Osteoblast (primary cell): ENCODE data around the gene CD276. TPM values are rescaled to one million over a fixed set of nuclear protein-coding genes. Genes with fewer than 3 reads are reported as not detected.

Source experiments
- DNase-seq: peaks from one replicate; pipeline ENCODE4 v3.0.0; 2011; ENCODE audit warnings: low spot score, mixed read lengths; ENCODE audit not compliant: insufficient read length; ENCODE audit errors: missing footprints
- H2AFZ ChIP-seq: 2 replicates; pipeline ENCODE4 v1.6.0; 2011; ENCODE audit warnings: mild to moderate bottlenecking, low read length
- H3K27ac ChIP-seq: 2 replicates; pipeline ENCODE4 v1.5.1; 2011; ENCODE audit warnings: mild to moderate bottlenecking, low read depth, low read length, moderate library complexity
- H3K27me3 ChIP-seq: 2 replicates; pipeline ENCODE4 v1.6.0; 2012; ENCODE audit warnings: mild to moderate bottlenecking, control low read depth, inconsistent platforms, low read length, moderate library complexity; ENCODE audit not compliant: insufficient read depth
- H3K36me3 ChIP-seq: 2 replicates; pipeline ENCODE4 v1.5.1; 2011; ENCODE audit warnings: mild to moderate bottlenecking, low read length, control low read depth, moderate library complexity; ENCODE audit not compliant: insufficient read depth
- H3K4me1 ChIP-seq: 2 replicates; pipeline ENCODE4 v1.5.1; 2011; ENCODE audit warnings: mild to moderate bottlenecking, low read length, control low read depth, moderate library complexity; ENCODE audit not compliant: insufficient read depth
- H3K4me2 ChIP-seq: 2 replicates; pipeline ENCODE4 v1.6.0; 2011; ENCODE audit warnings: mild to moderate bottlenecking, low read length; ENCODE audit not compliant: insufficient read depth
- H3K4me3 ChIP-seq: fragments of 200-600 bp; sonication (generic); 3 replicates; pipeline ENCODE4 v1.5.1; 2012; ENCODE audit warnings: mild to moderate bottlenecking, low read length, inconsistent platforms; ENCODE audit not compliant: insufficient read depth
- H3K79me2 ChIP-seq: 2 replicates; pipeline ENCODE4 v1.6.0; 2012; ENCODE audit warnings: mild to moderate bottlenecking, low read length, control low read depth, inconsistent platforms; ENCODE audit not compliant: insufficient read depth
- H3K9me3 ChIP-seq: 2 replicates; pipeline ENCODE4 v1.5.1; 2011; ENCODE audit warnings: low read depth, low read length, control low read depth
- H4K20me1 ChIP-seq: 2 replicates; pipeline ENCODE4 v1.6.0; 2012; ENCODE audit warnings: mild to moderate bottlenecking, low read length, control low read depth; ENCODE audit not compliant: insufficient read depth
- total RNA-seq: library from RNA; depleted of rRNA; stranded (reverse); fragments of >200 nt; gene quantifications from 2 replicates; pipeline ENCODE4 v1.2.3, GENCODE V29; 2012
- TF ChIP-seq, protein P1 (sequence below): IDR thresholded peaks from 2 replicates; pipeline ENCODE4 v1.5.1; 2011; ENCODE audit warnings: mild to moderate bottlenecking, low read depth, low read length, moderate library complexity; ENCODE audit errors: extremely low read depth

Gene CD276
- total RNA-seq, 1 donor, result 154 TPM

- H3K27ac ChIP-seq, result no peak overlapping the region
- H3K4me3 ChIP-seq, result no peak overlapping the region
- H3K27me3 ChIP-seq, result peaks cover 47% of the 10 kb centered on the region
- no peaks in the 10 kb centered on the region for H3K9me3 ChIP-seq
- DNase-seq, result no peak
- TF ChIP-seq, protein P1, sequence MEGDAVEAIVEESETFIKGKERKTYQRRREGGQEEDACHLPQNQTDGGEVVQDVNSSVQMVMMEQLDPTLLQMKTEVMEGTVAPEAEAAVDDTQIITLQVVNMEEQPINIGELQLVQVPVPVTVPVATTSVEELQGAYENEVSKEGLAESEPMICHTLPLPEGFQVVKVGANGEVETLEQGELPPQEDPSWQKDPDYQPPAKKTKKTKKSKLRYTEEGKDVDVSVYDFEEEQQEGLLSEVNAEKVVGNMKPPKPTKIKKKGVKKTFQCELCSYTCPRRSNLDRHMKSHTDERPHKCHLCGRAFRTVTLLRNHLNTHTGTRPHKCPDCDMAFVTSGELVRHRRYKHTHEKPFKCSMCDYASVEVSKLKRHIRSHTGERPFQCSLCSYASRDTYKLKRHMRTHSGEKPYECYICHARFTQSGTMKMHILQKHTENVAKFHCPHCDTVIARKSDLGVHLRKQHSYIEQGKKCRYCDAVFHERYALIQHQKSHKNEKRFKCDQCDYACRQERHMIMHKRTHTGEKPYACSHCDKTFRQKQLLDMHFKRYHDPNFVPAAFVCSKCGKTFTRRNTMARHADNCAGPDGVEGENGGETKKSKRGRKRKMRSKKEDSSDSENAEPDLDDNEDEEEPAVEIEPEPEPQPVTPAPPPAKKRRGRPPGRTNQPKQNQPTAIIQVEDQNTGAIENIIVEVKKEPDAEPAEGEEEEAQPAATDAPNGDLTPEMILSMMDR, result no peak
- no peak overlapping the region for H2AFZ ChIP-seq
- no peaks in the 10 kb centered on the region for H3K36me3 ChIP-seq
- H3K79me2 ChIP-seq, result no peaks in the 10 kb centered on the region
- H3K4me1 ChIP-seq, result no peaks in the 10 kb centered on the region
- H4K20me1 ChIP-seq, result no peaks in the 10 kb centered on the region
- H3K4me2 ChIP-seq, result no peak overlapping the region
Measured at GRCh38 chr15:73763931-73764330, 79.7 kb downstream of the CD276 start.

Other genes with a start within 250 kb of the CD276 start
- gene REC114, start 241.2 kb upstream of the CD276 start, total RNA-seq, result not detected in 2 replicates
- 116 and 130 TPM in 2 replicates for gene NPTN, start 51.0 kb upstream of the CD276 start, total RNA-seq
- 3.8 and 4.7 TPM in 2 replicates for gene INSYN1, start 69.0 kb downstream of the CD276 start, total RNA-seq
- not detected in 2 replicates for gene TBC1D21, start 189.2 kb downstream of the CD276 start, total RNA-seq
- 246 and 264 TPM in 2 replicates for gene LOXL1, start 242.1 kb downstream of the CD276 start, total RNA-seq